ENCODE measurements around the gene SMG7.

GRCh38 chr1:183473217-183473536 is 878 bp downstream of the SMG7 start:
- no peak for TF ChIP-seq POLR2A (IDR thresholded peaks at IDR 0.05; ENCODE audit: low read depth, low read length)
- no peak for TF ChIP-seq CTCF (conservative IDR thresholded peaks at IDR 0.05; ENCODE audit: low read depth, low read length)
- TF ChIP-seq RAD21 (IDR thresholded peaks at IDR 0.05; ENCODE audit: low read length), result no peak
- TF ChIP-seq USF2 (IDR thresholded peaks at IDR 0.05; ENCODE audit: low read depth, low read length), result no peak
- no peak for TF ChIP-seq RCOR1 (IDR thresholded peaks at IDR 0.05; ENCODE audit: insufficient replicate concordance, low read length)
- no peak for TF ChIP-seq CHD1 (IDR thresholded peaks at IDR 0.05; ENCODE audit: low read depth, low read length)

Measured in IMR-90 (cell line).